SK-N-SH (cell line): ENCODE results near the gene DNAJC18. TPM values are rescaled to one million over a fixed set of nuclear protein-coding genes. Genes with fewer than 3 reads are reported as not detected.

Experiments used
- CTCF ChIA-PET: fragments of 300-600, 350-600 bp; formaldehyde crosslinking; extraction: SDS; loops from one replicate; lab custom pipeline; 2021; lab: Yijun Ruan, JAX
- POLR2A ChIA-PET: fragments of 350-600 bp; sonication (Branson Sonifier 250); formaldehyde crosslinking; extraction: SDS; loops from one replicate; lab custom pipeline; 2020; ENCODE audit warnings: antibody characterized with exemption, inconsistent platforms; lab: Yijun Ruan, JAX
- DNase-seq: peaks from one replicate; pipeline ENCODE4 v3.0.0; 2012
- H2AFZ ChIP-seq: fragments of 200-600 bp; sonication (generic); 2 replicates; pipeline ENCODE4 v1.8.1; 2016; ENCODE audit warnings: antibody characterized with exemption, mild to moderate bottlenecking, low read depth
- H3F3A ChIP-seq: fragments of 200-600 bp; sonication (generic); replicated peaks from 2 replicates; pipeline ENCODE3; 2016; ENCODE audit warnings: antibody characterized with exemption, mild to moderate bottlenecking; ENCODE audit not compliant: insufficient read depth
- H3K27ac ChIP-seq, 2 experiments: fragments of 200-500 bp in 1 of 2; fragments of 200-600 bp in 1 of 2; sonication (Bioruptor generic) in 1 of 2; sonication (generic), shearing (Covaris generic) in 1 of 2; 2 replicates each; pipeline versions ENCODE4 v1.5.1 to v1.6.1; 2014 to 2016; ENCODE audit warnings: low read depth in 2 of 2, inconsistent platforms in 1 of 2, low read length in 1 of 2, mild to moderate bottlenecking in 1 of 2, mixed read lengths in 1 of 2
- H3K27me3 ChIP-seq: fragments of 200-600 bp; sonication (generic), shearing (Covaris generic); 2 replicates; pipeline ENCODE4 v1.6.1; 2016; ENCODE audit warnings: mixed run types; ENCODE audit not compliant: insufficient read depth
- H3K36me3 ChIP-seq, 2 experiments: fragments of 200-500 bp in 1 of 2; fragments of 200-600 bp in 1 of 2; sonication (Bioruptor generic) in 1 of 2; sonication (generic) in 1 of 2; replicated peaks in 1 of 2; 2 replicates each; pipeline versions ENCODE3 to v1.5.1; 2014 to 2016; ENCODE audit warnings: low read length in 1 of 2, mild to moderate bottlenecking in 1 of 2; ENCODE audit not compliant: insufficient read depth in 2 of 2, control insufficient read depth in 1 of 2
- H3K4me1 ChIP-seq, 2 experiments: fragments of 200-500 bp in 1 of 2; fragments of 200-600 bp in 1 of 2; sonication (Bioruptor generic) in 1 of 2; sonication (generic), shearing (Covaris generic) in 1 of 2; 2 replicates each; pipeline versions ENCODE4 v1.5.1 to v1.6.1; 2014 to 2016; ENCODE audit warnings: low read depth in 1 of 2, low read length in 1 of 2, mixed run types in 1 of 2; ENCODE audit not compliant: insufficient read depth in 2 of 2, control insufficient read depth in 1 of 2
- H3K4me2 ChIP-seq: fragments of 200-600 bp; sonication (generic), shearing (Covaris generic); 2 replicates; pipeline ENCODE4 v1.6.1; 2017; ENCODE audit warnings: mixed run types
- H3K4me3 ChIP-seq, 2 experiments: fragments of 200-500 bp in 1 of 2; fragments of 200-600 bp in 1 of 2; sonication (Bioruptor generic) in 1 of 2; sonication (generic), shearing (Covaris generic) in 1 of 2; 2 replicates each; pipeline versions ENCODE4 v1.5.1 to v1.8.1; 2014 to 2016; ENCODE audit warnings: low read depth in 2 of 2, inconsistent platforms in 1 of 2, low read length in 1 of 2, mild to moderate bottlenecking in 1 of 2, mixed read lengths in 1 of 2, moderate library complexity in 1 of 2
- H3K79me2 ChIP-seq: fragments of 200-600 bp; sonication (generic); 2 replicates; pipeline ENCODE4 v1.8.1; 2017; ENCODE audit warnings: mild to moderate bottlenecking; ENCODE audit not compliant: insufficient read depth
- H3K9ac ChIP-seq: fragments of 200-600 bp; sonication (generic); 2 replicates; pipeline ENCODE4 v1.6.1; 2017; ENCODE audit warnings: mixed run types
- H3K9me2 ChIP-seq: fragments of 200-600 bp; sonication (generic); 2 replicates; pipeline ENCODE4 v1.6.1; 2017; ENCODE audit warnings: mixed run types
- H3K9me3 ChIP-seq: fragments of 200-600 bp; sonication (generic); 2 replicates; pipeline ENCODE4 v1.6.1; 2017; ENCODE audit warnings: mixed run types, mild to moderate bottlenecking, moderate library complexity
- H4K20me1 ChIP-seq: fragments of 200-600 bp; sonication (generic); 2 replicates; pipeline ENCODE4 v1.6.1; 2017; ENCODE audit warnings: mild to moderate bottlenecking, mixed run types; ENCODE audit not compliant: insufficient read depth
- CHD2 ChIP-seq: fragments of 150-350 bp; IDR thresholded peaks from 2 replicates; pipeline ENCODE4 v1.6.1; 2018; ENCODE audit warnings: low read length; ENCODE audit not compliant: partially characterized antibody
- EP300 ChIP-seq, 2 experiments: IDR thresholded peaks; 2 replicates each; pipeline versions ENCODE4 v1.4.0 to v1.6.1; 2012; ENCODE audit warnings: borderline replicate concordance in 1 of 2, low read depth in 1 of 2, low read length in 1 of 2
- EZH2phosphoT487 ChIP-seq: fragments of 200-600 bp; sonication (generic); IDR thresholded peaks from 2 replicates; pipeline ENCODE4 v1.6.1; 2017; ENCODE audit warnings: low read depth, mixed run types, mild to moderate bottlenecking, antibody characterized with exemption, moderate library complexity, borderline replicate concordance
- FOXJ3 ChIP-seq: sonication (generic); formaldehyde crosslinking; IDR thresholded peaks from 2 replicates; pipeline ENCODE4 v1.5.1; 2020; ENCODE audit warnings: mild to moderate bottlenecking, missing genetic modification reagents
- FOXM1 ChIP-seq: IDR thresholded peaks from 2 replicates; pipeline ENCODE4 v1.4.0; 2012; ENCODE audit warnings: low read depth, mild to moderate bottlenecking
- GABPA ChIP-seq: IDR thresholded peaks from 2 replicates; pipeline ENCODE4 v1.4.0; 2012; ENCODE audit warnings: low read depth, mild to moderate bottlenecking
- GATA2 ChIP-seq: sonication (generic); formaldehyde crosslinking; IDR thresholded peaks from 2 replicates; pipeline ENCODE4 v1.5.0; 2020; ENCODE audit warnings: mild to moderate bottlenecking, missing genetic modification reagents
- JUND ChIP-seq: IDR thresholded peaks from 2 replicates; pipeline ENCODE4 v1.4.0; 2012
- NFIC ChIP-seq: IDR thresholded peaks from 2 replicates; pipeline ENCODE4 v1.4.0; 2012; ENCODE audit warnings: borderline replicate concordance
- PBX3 ChIP-seq: IDR thresholded peaks from 2 replicates; pipeline ENCODE4; 2012
- RCOR1 ChIP-seq: fragments of 150-350 bp; IDR thresholded peaks from 2 replicates; pipeline ENCODE4 v1.6.1; 2017; ENCODE audit warnings: antibody characterized with exemption, low read length
- REST ChIP-seq: IDR thresholded peaks from 2 replicates; pipeline ENCODE4 v1.6.1; 2012; ENCODE audit warnings: mild to moderate bottlenecking, low read depth, low read length, moderate library complexity
- RXRA ChIP-seq: IDR thresholded peaks from 2 replicates; pipeline ENCODE4 v1.4.0; 2012; ENCODE audit warnings: low read depth, mild to moderate bottlenecking, borderline replicate concordance
- SMC3 ChIP-seq: IDR thresholded peaks from 2 replicates; pipeline ENCODE4 v1.6.1; 2012; ENCODE audit warnings: low read depth, low read length, improper control_type of control experiment
- TEAD4 ChIP-seq: IDR thresholded peaks from 2 replicates; pipeline ENCODE4 v1.4.0; 2012; ENCODE audit warnings: mild to moderate bottlenecking, borderline replicate concordance; ENCODE audit not compliant: insufficient read depth
- YY1 ChIP-seq: IDR thresholded peaks from 2 replicates; pipeline ENCODE4 v1.4.0; 2012; ENCODE audit warnings: low read depth, mild to moderate bottlenecking
- WGBS: methylation state at CpG from one replicate; pipeline ENCODE4 v1.1.6; 2017; ENCODE audit warnings: low lambda C conversion rate; 5-methylcytosine and 5-hydroxymethylcytosine counted together
- polyA plus RNA-seq, 3 experiments: library from polyadenylated mRNA; depleted of rRNA; stranded (reverse); fragments of >200 nt; gene quantifications; 2 replicates each; pipeline ENCODE4 v1.2.3, GENCODE V29; 2012
- TF ChIP-seq, protein P1 (sequence below): fragments of 200-600 bp; sonication (generic); IDR thresholded peaks from 2 replicates; pipeline ENCODE4 v1.6.1; 2017; ENCODE audit warnings: antibody characterized with exemption, mild to moderate bottlenecking, moderate library complexity
- TF ChIP-seq, protein P2 (sequence below): IDR thresholded peaks from 2 replicates; pipeline ENCODE4 v1.4.0; 2012; ENCODE audit warnings: low read depth

Gene DNAJC18
- polyA plus RNA-seq, 1 of the 3 experiments (the other 2 are of a cell fraction) = 7.4 TPM

- H3K4me2 ChIP-seq = no peak overlapping the region
- no peak for DNase-seq
- H3K9me3 ChIP-seq = no peaks in the 10 kb centered on the region
- H3K9me2 ChIP-seq = no peaks in the 10 kb centered on the region
- 82% methylated on average over 5 of the region's 8 CpGs for WGBS
- H4K20me1 ChIP-seq = no peaks in the 10 kb centered on the region
- CTCF ChIA-PET = interaction anchor here (1.3 to 1.6 kb wide), 4 partner anchors 9 to 102 kb away, joined by 3 to 5 read pairs (median 4); no protein-coding TSS in a partner anchor
- peaks cover 32 to 59% of the 10 kb centered on the region in 2 experiments for H3K36me3 ChIP-seq
- no peaks in the 10 kb centered on the region for H3F3A ChIP-seq
- POLR2A ChIA-PET = no interaction called here
- no peak overlapping the region for H3K9ac ChIP-seq
- no peak overlapping the region for H2AFZ ChIP-seq
- H3K27me3 ChIP-seq = no peaks in the 10 kb centered on the region
- no peaks in the 10 kb centered on the region for H3K79me2 ChIP-seq
- H3K27ac ChIP-seq = no peak overlapping the region; a peak in 1 of 4 replicates
- TF ChIP-seq EZH2phosphoT487 = no peak
- TF ChIP-seq NFIC = no peak
- no peak for TF ChIP-seq REST
- no peak for TF ChIP-seq TEAD4
- TF ChIP-seq RXRA = no peak
- no peak for TF ChIP-seq CHD2
- TF ChIP-seq YY1 = no peak
- TF ChIP-seq GABPA = no peak
- no peak for TF ChIP-seq GATA2 (CRISPR knock-in tag)
- TF ChIP-seq PBX3 = no peak
- no peak for TF ChIP-seq RCOR1
- no peak for TF ChIP-seq FOXJ3 (CRISPR knock-in tag)
- TF ChIP-seq JUND = no peak
- TF ChIP-seq, protein P1, sequence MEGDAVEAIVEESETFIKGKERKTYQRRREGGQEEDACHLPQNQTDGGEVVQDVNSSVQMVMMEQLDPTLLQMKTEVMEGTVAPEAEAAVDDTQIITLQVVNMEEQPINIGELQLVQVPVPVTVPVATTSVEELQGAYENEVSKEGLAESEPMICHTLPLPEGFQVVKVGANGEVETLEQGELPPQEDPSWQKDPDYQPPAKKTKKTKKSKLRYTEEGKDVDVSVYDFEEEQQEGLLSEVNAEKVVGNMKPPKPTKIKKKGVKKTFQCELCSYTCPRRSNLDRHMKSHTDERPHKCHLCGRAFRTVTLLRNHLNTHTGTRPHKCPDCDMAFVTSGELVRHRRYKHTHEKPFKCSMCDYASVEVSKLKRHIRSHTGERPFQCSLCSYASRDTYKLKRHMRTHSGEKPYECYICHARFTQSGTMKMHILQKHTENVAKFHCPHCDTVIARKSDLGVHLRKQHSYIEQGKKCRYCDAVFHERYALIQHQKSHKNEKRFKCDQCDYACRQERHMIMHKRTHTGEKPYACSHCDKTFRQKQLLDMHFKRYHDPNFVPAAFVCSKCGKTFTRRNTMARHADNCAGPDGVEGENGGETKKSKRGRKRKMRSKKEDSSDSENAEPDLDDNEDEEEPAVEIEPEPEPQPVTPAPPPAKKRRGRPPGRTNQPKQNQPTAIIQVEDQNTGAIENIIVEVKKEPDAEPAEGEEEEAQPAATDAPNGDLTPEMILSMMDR = no peak
- TF ChIP-seq SMC3 = no peak
- TF ChIP-seq, protein P2, sequence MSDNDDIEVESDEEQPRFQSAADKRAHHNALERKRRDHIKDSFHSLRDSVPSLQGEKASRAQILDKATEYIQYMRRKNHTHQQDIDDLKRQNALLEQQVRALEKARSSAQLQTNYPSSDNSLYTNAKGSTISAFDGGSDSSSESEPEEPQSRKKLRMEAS = no peak
- no peak for TF ChIP-seq EP300 (IDR thresholded peaks at IDR 0.05; ENCODE audit: borderline replicate concordance in 1 of 2, low read depth in 1 of 2, low read length in 1 of 2)
- TF ChIP-seq FOXM1 = no peak
- peaks cover 0 to 11% of the 10 kb centered on the region in 2 experiments; a peak in 1 of 4 replicates for H3K4me1 ChIP-seq
- H3K4me3 ChIP-seq = no peak overlapping the region
These were observed 24.0 kb downstream of the DNAJC18 start for GRCh38 chr5:139415221-139415861.
